Globus pallidus (tissue), 1 donor: ENCODE data around the gene NPEPPS.

Experiments
- DNase-seq: peaks from one replicate; pipeline ENCODE4 v3.0.0-alpha.2; 2015; ENCODE audit warnings: low spot score

NPEPPS gene

DNA sequence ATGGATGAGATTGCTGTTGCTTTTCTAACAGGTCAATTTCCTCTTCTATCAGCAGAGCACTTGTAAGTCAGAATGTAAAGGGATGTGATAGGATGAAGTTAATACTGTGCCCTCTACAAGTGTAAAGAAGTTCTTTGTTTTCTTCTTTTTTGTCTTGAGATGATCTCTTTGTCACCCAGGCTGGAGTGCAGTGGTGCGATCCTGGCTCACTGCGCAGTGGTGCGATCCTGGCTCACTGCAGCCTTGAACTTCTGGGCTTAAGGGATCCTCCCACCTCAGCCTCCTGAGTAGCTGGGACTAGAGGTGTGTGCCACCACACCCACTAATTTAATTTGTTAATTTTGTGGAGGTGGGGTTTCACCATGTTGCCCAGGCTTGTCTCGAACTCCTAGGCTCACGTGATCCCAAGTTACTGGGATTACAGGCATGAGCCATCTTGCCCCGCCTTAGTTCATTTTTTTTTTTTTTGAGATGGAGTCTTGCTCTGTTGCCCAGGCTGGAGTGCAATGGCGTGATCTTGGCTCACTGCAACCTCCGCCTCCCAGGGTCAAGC is 97.2 kb downstream of the NPEPPS start:
- DNase-seq: no peak

DNA sequence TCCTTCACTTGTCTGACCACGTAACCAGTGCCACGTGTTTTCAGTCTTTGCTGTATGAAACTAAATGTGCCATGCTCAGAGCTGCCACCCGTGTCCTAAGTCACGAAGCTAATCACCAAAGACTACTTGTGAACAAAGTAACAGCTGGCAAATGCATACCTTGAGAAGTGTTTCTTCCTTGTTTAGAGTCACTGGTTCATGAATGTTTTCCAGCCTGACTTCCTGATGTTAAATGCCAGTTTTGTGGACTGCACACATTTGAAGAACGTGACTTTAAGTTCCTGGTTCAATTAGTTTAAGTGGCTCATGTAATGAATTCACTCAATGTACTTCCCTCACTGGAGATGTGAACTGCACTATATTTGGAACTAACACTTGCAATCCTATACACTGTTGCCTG is 98.9 kb downstream of the NPEPPS start:
- no peak for DNase-seq

DNA sequence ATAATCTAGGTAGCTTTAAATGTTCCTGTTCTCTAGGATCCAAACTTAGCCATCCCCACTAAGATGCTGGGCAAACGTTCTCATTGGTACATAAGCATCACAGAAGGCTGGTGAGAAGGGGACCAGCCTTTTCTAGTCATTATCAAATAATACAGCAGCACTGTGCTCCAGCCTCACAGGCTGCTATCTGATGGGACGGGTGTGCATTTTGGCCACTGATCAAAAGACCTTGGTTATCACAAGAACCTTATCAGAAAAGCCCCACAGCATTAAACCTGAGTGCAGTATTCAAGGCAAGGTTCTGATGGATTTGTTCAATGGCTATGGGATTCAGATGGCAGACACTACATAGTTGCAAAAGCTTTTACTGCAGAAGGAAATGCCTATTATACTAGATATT is 99.7 kb downstream of the NPEPPS start:
- DNase-seq: no peak

DNA sequence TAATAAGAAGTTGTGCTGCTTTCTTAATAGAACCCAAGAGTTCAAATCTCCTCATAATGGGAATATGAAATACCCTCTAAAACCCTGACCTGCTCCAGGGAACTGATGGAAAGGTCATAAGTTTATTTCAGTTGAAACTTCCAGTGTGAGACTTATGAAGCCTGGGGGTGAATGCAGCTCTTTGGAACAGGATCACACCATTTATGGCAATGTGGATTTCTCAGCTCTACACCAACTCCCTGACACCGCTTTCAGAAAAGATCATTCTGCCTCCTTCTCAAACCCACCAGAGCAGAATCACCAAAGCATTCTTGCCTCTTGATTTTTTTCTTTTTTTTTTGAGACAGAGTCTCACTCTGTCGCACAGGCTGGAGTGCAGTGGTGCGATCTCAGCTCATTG is 102.1 kb downstream of the NPEPPS start:
- no peak for DNase-seq

DNA sequence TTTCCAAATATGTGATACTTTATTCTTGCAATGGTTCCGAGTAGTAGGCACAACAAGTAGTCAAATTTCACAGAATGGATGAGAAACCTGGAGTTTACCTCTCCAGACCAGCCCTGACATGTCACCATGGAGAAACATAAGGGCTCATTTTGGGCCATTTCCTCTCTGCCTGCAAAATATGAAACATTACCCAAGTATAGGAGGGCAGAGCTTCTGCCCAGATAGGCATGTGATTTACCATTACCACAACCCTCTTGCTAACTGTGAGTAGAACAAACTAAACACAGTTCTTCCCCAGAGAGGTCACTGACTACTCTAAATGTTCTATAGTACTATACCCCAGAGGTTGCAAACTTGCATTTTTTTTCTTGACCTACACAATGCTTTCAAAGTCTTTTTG is 103.1 kb downstream of the NPEPPS start:
- DNase-seq: no peak

DNA sequence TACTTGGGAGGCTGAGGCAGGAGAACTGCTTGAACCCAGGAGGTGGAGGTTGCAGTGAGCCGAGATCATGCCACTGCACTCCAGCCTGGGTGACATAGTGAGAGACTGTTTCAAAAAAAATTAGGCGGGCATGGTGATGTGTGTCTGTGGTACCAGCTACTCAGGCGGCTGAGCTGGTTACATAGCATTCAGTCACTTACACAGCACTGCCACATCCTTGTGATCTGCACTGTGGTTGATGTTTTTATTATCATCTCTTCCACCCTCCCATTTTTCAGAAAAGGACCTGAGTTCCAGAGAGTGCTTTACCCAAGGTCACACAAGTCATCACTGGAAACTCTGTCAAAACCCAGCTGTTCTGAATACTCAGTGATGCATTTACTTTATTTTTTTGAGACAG is 104.0 kb downstream of the NPEPPS start:
- no peak for DNase-seq

DNA sequence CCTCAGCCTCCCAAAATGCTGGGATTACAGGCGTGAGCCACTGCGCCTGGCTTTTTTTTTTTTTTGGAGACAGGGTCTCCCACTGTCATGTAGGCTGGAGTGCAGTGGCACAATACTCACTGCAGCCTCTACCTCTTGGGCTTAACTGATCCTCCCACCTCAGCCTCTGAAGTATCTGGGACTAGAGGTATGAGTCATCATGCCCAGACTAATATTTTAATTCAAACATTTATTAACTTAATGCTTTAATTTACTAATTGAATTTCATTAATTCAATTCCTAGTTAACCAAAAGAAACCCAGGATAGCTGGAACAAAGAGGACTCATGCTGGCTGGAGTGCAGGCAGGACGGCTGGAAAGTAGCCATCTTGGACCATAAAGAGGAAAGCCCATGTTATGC is 104.8 kb downstream of the NPEPPS start:
- no peak for DNase-seq

DNA sequence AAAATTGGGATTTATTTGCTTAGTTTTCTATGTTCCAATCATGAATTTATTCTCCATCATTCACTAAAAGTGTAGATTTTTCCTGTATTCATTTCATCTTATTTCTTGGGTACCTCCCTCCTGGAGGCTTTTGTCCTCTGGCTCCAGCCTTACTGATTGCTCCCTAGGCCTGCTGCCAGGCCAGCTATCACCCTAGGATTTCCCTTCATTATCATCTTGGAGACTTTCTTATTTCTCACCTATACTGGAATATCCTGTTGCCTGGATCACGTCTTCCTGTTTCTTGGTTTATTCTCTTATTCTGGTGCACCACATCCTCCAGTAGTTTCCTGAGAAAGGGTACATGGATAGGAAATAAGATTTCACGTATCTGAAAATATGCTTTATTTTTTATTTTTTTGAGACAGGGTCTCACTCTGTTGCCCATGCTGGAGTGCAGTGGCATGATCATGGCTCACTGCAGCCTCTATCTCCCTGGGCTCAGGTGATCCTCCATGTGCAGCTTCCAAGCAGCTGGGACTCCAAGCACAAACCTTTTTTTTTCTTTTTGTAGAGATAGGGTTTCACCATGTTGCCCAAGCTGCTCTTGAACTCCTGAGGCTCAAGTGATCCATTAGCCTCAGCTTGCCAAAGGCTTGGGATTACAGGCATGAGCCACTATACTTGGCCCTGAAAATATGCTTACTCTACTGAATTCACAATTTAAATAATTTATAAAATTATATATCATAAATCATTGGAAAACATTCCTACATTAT is 105.5 kb downstream of the NPEPPS start:
- DNase-seq: no peak

DNA sequence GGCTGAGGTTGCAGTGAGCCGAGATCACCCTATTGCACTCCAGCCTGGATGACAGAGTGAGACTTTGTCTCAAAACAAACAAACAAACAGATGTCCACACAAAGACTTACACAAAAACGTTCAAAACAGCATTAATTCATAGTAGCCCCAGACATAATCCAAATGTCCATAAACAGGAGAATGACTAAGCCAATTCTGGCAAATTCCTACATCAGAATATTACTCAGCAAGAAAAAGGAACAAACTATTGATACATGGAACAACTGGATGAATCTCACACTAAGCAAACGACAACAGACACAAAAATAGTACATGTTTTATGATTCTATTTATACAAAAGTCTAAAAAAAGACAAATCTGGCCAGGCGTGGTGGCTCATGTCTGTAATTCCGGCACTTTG is 108.0 kb downstream of the NPEPPS start:
- no peak for DNase-seq

DNA sequence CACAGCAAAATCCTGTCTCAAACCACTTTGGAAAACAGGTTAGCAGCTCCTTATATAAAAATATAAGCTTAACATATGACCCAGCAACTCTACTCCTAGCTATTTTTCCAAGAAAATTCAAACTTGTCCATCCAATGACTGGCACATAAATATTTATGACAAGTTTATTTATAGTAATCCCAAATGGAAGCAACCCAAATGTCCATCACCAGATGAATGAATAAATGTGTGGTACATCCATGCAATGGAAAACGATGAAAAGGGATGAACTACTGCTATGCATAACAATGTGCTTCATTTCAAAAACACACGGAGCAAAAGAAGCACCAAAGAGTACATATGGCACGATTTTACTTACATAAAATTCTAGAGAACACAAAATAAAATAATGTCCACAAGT is 109.2 kb downstream of the NPEPPS start:
- DNase-seq: no peak

DNA sequence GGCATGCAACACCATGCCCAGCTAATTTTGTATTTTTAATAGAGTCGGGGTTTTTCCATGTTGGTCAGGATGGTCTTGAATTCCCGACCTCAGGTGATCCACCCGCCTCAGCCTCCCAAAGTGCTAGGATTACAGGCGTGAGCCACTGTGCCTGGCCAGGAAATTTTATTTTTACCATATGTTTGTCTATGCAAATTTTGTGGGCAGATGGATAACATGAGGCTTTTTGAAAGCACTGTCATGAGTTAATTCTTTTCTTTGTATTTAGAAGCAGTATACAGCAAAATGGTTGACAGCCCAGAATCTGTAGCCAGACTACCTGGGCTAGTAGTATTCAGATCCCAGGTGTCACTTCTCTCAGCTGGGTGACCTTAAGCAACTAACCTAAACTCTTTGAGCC is 110.3 kb downstream of the NPEPPS start:
- DNase-seq: no peak

DNA sequence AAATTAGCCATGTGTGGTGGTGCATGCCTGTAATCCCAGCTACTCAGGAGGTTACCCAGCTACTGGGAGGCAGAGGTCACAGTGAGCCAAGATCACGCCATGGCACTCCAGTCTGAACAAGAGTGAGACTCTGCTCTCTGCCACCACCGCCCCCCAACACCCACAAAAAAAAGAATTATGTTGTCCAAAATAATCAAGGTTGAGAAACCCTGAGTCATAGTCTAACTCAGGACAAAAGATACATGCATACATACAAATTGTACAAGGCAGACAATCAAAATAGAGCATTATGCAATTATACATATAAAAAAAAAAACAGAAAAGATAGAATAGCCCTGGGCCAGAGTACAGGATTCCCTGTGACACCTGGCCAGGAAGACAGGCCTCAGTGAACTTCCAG is 112.2 kb downstream of the NPEPPS start:
- no peak for DNase-seq

DNA sequence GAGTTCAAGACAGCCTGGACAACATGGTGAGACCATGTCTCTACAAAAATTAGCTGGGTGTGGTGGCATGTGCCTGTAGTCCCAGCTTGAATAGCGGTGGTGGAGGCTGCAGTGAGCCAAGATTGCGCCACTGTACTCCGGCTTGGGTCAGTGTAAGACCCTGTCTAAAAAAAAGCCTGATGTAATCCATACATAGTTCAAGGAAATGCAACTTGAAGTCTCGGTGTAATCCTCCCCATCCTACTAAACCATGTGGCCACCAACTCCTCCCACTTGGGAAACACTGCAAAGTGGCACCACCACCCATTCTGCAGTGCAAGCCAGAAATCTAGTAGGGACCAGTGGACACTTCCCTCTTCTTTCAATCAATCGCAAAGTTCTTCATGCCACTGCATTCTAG is 113.4 kb downstream of the NPEPPS start:
- DNase-seq: no peak

DNA sequence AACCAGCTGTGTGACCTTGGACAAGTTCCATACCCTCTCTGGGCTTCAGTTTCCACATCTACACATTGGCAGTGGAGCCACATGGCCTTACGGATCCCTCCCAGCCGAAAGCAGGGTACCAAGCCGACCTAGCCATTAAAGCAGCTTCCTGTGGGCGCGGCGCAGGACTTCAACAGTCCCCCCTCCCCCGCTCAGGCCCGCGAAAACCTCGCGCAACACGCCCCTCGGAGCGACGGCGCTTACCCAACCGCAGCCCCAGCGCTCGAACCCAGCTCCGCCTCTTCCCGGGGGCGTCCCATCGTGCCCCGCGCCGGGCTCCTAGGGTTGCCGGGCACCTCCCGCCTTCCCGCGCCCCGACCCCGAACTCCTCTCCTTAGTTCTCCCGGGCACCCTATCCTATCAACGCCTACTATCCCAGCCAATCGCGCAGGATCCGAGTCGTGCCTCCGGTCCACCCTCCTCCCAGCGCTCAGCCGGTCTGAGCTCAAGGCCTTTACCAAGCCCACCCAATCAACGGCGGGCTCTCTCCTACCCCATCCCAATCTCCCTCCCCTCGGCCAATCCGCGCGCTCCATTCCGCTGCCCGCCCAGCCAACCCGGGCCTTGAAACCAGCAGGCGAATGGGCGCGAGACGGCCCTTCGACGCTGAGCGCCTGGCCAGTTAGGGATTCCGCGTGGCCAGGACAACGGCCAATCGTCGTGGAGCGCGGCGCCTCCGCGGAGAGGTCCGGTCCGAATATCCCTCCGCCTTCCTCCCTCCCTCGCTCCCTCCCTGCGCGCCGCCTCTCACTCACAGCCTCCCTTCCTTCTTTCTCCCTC is 118.5 kb downstream of the NPEPPS start, which contains the start of gene KPNB1:
Gene KPNB1, plus strand, starts transcription at position 767 of the 819 bp plus-strand sequence. CDS start 326 bp downstream, outside the sequence.
- DNase-seq: peak; percentile 99

DNA sequence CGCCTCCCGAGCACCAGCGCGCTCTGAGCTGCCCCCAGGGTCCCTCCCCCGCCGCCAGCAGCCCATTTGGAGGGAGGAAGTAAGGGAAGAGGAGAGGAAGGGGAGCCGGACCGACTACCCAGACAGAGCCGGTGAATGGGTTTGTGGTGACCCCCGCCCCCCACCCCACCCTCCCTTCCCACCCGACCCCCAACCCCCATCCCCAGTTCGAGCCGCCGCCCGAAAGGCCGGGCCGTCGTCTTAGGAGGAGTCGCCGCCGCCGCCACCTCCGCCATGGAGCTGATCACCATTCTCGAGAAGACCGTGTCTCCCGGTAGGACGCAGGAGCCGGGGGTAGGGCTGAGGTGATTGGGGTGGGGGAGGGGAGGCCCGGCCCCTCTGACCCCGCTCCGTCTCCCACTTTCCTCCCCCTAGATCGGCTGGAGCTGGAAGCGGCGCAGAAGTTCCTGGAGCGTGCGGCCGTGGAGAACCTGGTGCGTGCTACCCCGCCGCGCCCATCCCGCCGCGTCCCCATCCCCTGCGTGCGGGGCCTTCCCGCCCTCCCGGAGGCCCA is 119.1 kb downstream of the NPEPPS start:
- no peak for DNase-seq

DNA sequence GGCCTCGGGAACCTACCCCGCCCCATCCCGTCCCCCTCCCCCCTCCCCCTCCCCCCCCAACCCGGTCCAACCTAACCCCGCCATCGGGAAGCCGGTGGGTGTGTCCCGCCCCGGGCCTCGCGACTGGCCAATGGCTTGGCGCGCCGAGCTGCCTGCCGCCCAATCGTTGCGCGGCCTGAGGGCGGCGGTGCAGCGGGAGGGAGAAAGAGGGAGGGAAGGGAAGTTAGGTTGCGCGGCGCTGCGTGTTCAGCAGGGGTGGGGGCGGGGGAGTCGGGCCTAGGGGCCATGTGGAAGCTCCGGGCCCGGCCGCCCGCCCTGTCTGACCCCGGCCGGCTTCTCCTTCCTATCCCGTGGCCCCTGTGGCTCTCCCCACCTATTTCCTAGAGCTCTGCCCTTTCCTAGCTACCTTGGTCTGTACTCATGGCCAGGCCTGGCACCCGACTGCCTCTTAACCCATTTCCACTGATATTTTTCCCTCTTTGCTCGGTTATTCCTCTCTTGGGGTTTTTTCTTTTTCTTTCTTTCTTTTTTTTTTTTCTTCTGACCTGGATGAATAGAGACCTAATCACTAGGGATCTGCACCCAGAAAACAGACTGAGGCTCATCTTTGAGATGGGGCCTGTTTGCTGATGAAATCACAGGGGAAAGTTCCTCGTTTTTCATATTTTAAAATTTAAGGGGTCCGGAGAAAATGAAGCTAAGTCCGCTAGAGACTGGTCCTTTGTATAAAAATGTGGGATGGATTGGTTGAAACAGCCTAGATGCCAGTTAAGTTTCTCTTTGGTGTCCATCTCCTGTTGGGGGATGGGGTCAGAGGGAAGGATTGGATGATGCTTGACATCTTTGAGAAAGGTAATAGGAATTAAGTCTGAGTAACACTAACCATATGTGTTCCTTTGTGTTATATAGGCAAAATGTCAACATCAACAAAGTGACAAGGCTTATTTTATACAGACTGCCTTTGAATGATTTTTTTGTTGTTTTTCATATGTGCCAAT is 119.9 kb downstream of the NPEPPS start:
- peak; percentile 95 for DNase-seq

DNA sequence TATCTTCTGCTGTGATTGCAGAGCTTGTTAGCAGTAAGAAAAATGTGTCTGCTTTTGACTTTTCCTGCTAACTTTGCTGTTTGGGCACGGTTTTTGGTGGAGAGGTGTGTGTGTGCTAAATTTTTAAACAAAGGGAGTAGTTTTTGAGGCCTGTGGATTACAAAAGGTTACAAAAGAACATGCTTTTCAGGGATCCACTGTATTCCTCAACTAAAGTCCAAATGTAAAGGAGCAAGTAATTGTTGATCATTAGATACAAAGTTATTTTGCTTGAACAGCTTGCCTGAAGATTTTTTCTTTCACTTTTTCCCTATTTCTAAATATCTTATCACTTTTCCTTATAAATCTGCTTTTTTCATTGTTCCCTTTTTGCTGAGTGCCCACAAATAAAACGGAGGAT is 120.8 kb downstream of the NPEPPS start:
- no peak for DNase-seq

DNA sequence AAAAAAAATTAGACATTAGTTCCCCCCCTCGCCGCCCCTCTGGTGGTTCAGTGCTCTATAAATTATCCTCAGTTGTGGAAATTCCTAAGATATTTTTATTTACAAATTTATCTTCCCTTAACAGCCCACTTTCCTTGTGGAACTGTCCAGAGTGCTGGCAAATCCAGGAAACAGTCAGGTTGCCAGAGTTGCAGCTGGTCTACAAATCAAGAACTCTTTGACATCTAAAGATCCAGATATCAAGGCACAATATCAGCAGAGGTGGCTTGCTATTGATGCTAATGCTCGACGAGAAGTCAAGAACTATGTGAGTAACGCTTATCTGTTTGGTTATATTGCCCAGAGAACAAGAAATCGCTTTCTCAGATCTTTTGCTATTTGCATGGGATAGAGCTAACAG is 121.7 kb downstream of the NPEPPS start:
- DNase-seq: no peak

DNA sequence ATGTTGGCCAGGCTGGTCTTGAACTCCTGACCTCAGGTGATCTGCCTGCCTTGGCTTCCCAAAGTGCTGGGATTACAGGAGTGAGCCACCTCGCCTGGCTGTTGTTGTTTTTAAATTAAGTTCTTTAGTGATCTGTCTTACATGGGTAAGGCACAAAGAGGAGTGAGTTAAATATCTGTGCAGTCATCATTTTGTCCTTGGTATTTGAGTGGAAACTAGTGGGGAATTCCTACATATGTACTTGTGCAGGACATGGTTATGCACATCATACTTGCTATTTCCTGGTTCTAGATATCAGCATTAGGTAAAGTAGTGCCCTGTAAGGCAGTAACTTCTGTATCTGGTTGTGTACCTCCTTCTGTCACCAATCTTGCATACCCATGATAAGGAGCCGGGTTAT is 122.5 kb downstream of the NPEPPS start:
- DNase-seq: no peak

DNA sequence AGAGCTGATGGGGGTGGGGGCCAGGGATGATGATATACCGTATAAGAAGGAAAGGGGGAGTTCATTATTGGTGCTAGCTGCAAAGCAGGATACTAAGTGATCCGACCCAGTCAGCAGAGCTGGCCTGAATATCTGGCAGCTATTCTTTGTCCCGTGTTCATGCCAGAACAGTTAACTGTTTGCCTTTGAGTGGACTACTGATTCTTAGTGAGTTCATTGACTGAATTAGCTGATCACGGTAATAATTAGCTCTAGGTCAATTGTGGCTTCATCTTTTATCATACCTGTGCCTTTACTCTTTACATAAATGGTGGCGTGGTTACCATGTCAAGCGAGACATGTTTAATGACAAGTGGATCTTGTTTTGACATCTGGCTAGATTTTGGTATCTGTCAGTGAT is 124.1 kb downstream of the NPEPPS start:
- peak; percentile 18 for DNase-seq

DNA sequence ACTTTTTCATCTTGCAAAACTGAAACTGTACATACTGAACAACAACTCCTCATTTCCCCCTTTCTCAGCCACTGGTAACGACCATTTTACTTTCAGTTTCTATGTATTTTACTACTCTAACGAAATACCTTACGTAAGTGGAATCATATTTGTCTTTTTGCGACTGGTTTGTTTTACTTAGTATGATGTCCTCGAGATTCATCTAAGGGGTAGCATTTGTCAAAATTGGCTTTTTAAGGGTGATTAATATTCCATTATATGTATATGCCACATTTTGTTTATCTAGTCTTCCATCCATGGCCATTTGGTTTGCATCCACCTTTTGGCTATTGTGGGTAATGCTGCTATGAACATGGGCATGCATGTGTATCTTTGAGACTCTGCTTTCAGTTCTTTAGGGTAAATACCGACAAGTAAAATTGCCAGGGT is 129.2 kb downstream of the NPEPPS start:
- DNase-seq: no peak
